HepG2 (cell line): Measurements from ENCODE around the gene RASD2. TPM values are rescaled to one million over a fixed set of nuclear protein-coding genes. Genes with fewer than 3 reads are reported as not detected.

Source experiments
- ATAC-seq: fragments of 200-7000 bp; cut with Tn5 transposase; 3 replicates; pipeline ENCODE4 v1.9.1; 2020; ENCODE audit warnings: mild to moderate bottlenecking, moderate library complexity
- BruUV-seq: library from RNA; stranded (reverse); fragments of 400-500 nt; replicated peaks from 2 replicates; lab custom pipeline; 2021; lab: Mats Ljungman, UMichigan
- CTCF ChIA-PET: fragments of 300-600 bp; formaldehyde crosslinking; extraction: SDS; loops from one replicate; lab custom pipeline; 2021; ENCODE audit warnings: low total read pairs, inconsistent platforms, low intra/inter-chr PET ratio; lab: Yijun Ruan, JAX
- POLR2A ChIA-PET: fragments of 350-600 bp; sonication (Branson Sonifier 250); formaldehyde crosslinking; loops from one replicate; lab custom pipeline; 2020; ENCODE audit warnings: antibody characterized with exemption, inconsistent platforms; lab: Yijun Ruan, JAX
- DNase-seq: peaks from one replicate; pipeline ENCODE4 v3.0.0-alpha.2; 2015; ENCODE audit warnings: low spot score
- FAIRE-seq: peaks from 3 replicates; lab custom pipeline; 2011; peaks lifted over from hg19 to GRCh38; lab: Jason Lieb, UNC
- H2AFZ ChIP-seq: one replicate; pipeline ENCODE4 v1.6.1; 2011; ENCODE audit warnings: low read length, inconsistent platforms
- H3K27ac ChIP-seq: fragments of 300-600 bp; 3 replicates; pipeline ENCODE4 v1.8.0; 2011; ENCODE audit warnings: mixed run types, mild to moderate bottlenecking, mixed read lengths, low read length, inconsistent platforms; ENCODE audit not compliant: insufficient read depth; ENCODE audit errors: extremely low read length
- H3K27me3 ChIP-seq, 2 experiments: fragments of 200-600 bp in 1 of 2; 2 replicates in 1 of 2; 3 replicates in 1 of 2; pipeline versions ENCODE4 v1.6.0 to v1.8.0; 2011; ENCODE audit warnings: low read length in 2 of 2, mild to moderate bottlenecking in 2 of 2, moderate library complexity in 2 of 2, inconsistent platforms in 1 of 2; ENCODE audit not compliant: insufficient read depth in 2 of 2, control insufficient read depth in 1 of 2
- H3K36me3 ChIP-seq, 2 experiments: fragments of 200-600 bp in 1 of 2; replicated peaks in 1 of 2; 2 replicates in 1 of 2; 3 replicates in 1 of 2; pipeline versions ENCODE4 v1.5.1 to v1.8.0; 2011; ENCODE audit warnings: low read length in 2 of 2, inconsistent platforms in 1 of 2; ENCODE audit not compliant: insufficient read depth in 2 of 2, control insufficient read depth in 1 of 2
- H3K4me1 ChIP-seq: 2 replicates; pipeline ENCODE4 v1.5.1; 2012; ENCODE audit warnings: low read length, inconsistent platforms; ENCODE audit not compliant: insufficient read depth
- H3K4me2 ChIP-seq: 2 replicates; pipeline ENCODE4 v1.6.0; 2011; ENCODE audit warnings: low read depth, low read length, inconsistent platforms
- H3K4me3 ChIP-seq, 3 experiments: fragments of 200-600 bp in 1 of 3; sonication (generic), shearing (Covaris generic) in 1 of 3; replicated peaks in 1 of 3; 2 replicates each; pipeline ENCODE4 v1.5.1; 2011 to 2016; ENCODE audit warnings: low read length in 3 of 3, inconsistent platforms in 2 of 3, low read depth in 2 of 3, mild to moderate bottlenecking in 2 of 3, control low read depth in 1 of 3, mixed read lengths in 1 of 3; ENCODE audit not compliant: insufficient read depth in 1 of 3
- H3K79me2 ChIP-seq: one replicate; pipeline ENCODE4 v1.6.1; 2011; ENCODE audit warnings: low read length, inconsistent platforms; ENCODE audit not compliant: insufficient read depth
- H3K9ac ChIP-seq: 2 replicates; pipeline ENCODE4 v1.6.0; 2011; ENCODE audit warnings: mild to moderate bottlenecking, low read depth, low read length, inconsistent platforms; ENCODE audit not compliant: insufficient read depth
- H3K9me3 ChIP-seq: 2 replicates; pipeline ENCODE4 v1.5.1; 2012; ENCODE audit warnings: mild to moderate bottlenecking, low read length
- H4K20me1 ChIP-seq: 2 replicates; pipeline ENCODE4 v1.6.0; 2011; ENCODE audit warnings: inconsistent platforms, mild to moderate bottlenecking, low read length, moderate library complexity; ENCODE audit not compliant: insufficient read depth
- CERS6 ChIP-seq: sonication (generic); formaldehyde crosslinking; IDR thresholded peaks from 2 replicates; pipeline ENCODE4 v1.5.0; 2020; ENCODE audit warnings: missing genetic modification reagents
- DDIT3 ChIP-seq: sonication (generic); formaldehyde crosslinking; IDR thresholded peaks from 2 replicates; pipeline ENCODE4 v1.4.0; 2020; ENCODE audit warnings: mild to moderate bottlenecking, missing genetic modification reagents
- HCFC1 ChIP-seq: fragments of 150-350 bp; IDR thresholded peaks from 2 replicates; pipeline ENCODE4 v1.6.1; 2014; ENCODE audit warnings: low read depth, low read length
- HDAC1 ChIP-seq: sonication (generic); formaldehyde crosslinking; IDR thresholded peaks from 2 replicates; pipeline ENCODE4 v1.5.1; 2020; ENCODE audit warnings: mild to moderate bottlenecking, missing genetic modification reagents
- HOXA3 ChIP-seq: sonication (generic); formaldehyde crosslinking; IDR thresholded peaks from 2 replicates; pipeline ENCODE4 v1.5.0; 2020; ENCODE audit warnings: missing genetic modification reagents
- MYPOP ChIP-seq: sonication (generic); formaldehyde crosslinking; IDR thresholded peaks from 2 replicates; pipeline ENCODE4 v1.8.1; 2023; ENCODE audit warnings: mild to moderate bottlenecking, moderate library complexity, missing genetic modification reagents
- NR1H2 ChIP-seq: sonication (generic); formaldehyde crosslinking; IDR thresholded peaks from 2 replicates; pipeline ENCODE4 v1.8.1; 2022; ENCODE audit warnings: low read depth, missing genetic modification reagents, borderline replicate concordance
- NRL ChIP-seq: sonication (generic); formaldehyde crosslinking; IDR thresholded peaks from 2 replicates; pipeline ENCODE4 v1.5.0; 2020; ENCODE audit warnings: missing genetic modification reagents, mild to moderate bottlenecking, moderate library complexity, borderline replicate concordance
- PAF1 ChIP-seq: IDR thresholded peaks from 2 replicates; pipeline ENCODE4 v1.6.1; 2016; ENCODE audit warnings: missing genetic modification reagents, missing compliant biosample characterization
- SATB2 ChIP-seq: sonication (generic); formaldehyde crosslinking; IDR thresholded peaks from 2 replicates; pipeline ENCODE4 v1.5.0; 2020; ENCODE audit warnings: missing genetic modification reagents
- SIN3A ChIP-seq: IDR thresholded peaks from 2 replicates; pipeline ENCODE4 v1.6.1; 2011; ENCODE audit warnings: low read depth, mild to moderate bottlenecking, control low read depth, low read length, borderline replicate concordance
- SMAD1 ChIP-seq: sonication (generic); formaldehyde crosslinking; IDR thresholded peaks from 2 replicates; pipeline ENCODE4 v1.4.0; 2020; ENCODE audit warnings: missing genetic modification reagents, low read depth, mild to moderate bottlenecking, borderline replicate concordance
- SRSF9 ChIP-seq: fragments of 200-400 bp; formaldehyde crosslinking; IDR thresholded peaks from 2 replicates; pipeline ENCODE4 v1.6.1; 2018; ENCODE audit warnings: borderline replicate concordance, mild to moderate bottlenecking, low read depth, low read length; ENCODE audit not compliant: insufficient read depth, poor library complexity, severe bottlenecking
- U2AF1 ChIP-seq: fragments of 200-400 bp; formaldehyde crosslinking; optimal IDR thresholded peaks from 2 replicates; pipeline ENCODE3; 2017; ENCODE audit warnings: mild to moderate bottlenecking, low read depth, low read length
- ZBTB49 ChIP-seq: sonication (generic); formaldehyde crosslinking; IDR thresholded peaks from 2 replicates; pipeline ENCODE4 v1.4.0; 2020; ENCODE audit warnings: missing genetic modification reagents, borderline replicate concordance
- ZNF160 ChIP-seq: sonication (generic); formaldehyde crosslinking; IDR thresholded peaks from 2 replicates; pipeline ENCODE4 v1.8.0; 2022; ENCODE audit warnings: mild to moderate bottlenecking, inconsistent platforms, missing genetic modification reagents
- ZNF446 ChIP-seq: sonication (generic); formaldehyde crosslinking; IDR thresholded peaks from 2 replicates; pipeline ENCODE4 v1.5.0; 2020; ENCODE audit warnings: mild to moderate bottlenecking, missing genetic modification reagents
- ZNF746 ChIP-seq: sonication (generic); formaldehyde crosslinking; IDR thresholded peaks from 2 replicates; pipeline ENCODE4 v1.8.0; 2022; ENCODE audit warnings: mild to moderate bottlenecking, missing genetic modification reagents
- ZNF75D ChIP-seq: sonication (generic); formaldehyde crosslinking; IDR thresholded peaks from 2 replicates; pipeline ENCODE4 v1.8.1; 2023; ENCODE audit warnings: missing genetic modification reagents, mild to moderate bottlenecking, borderline replicate concordance
- ZSCAN20 ChIP-seq: sonication (generic); formaldehyde crosslinking; IDR thresholded peaks from 2 replicates; pipeline ENCODE4 v1.4.0; 2020; ENCODE audit warnings: missing genetic modification reagents, mild to moderate bottlenecking, borderline replicate concordance
- WGBS: methylation state at CpG from one replicate; pipeline ENCODE4 v1.1.6; 2017; ENCODE audit warnings: low lambda C conversion rate; 5-methylcytosine and 5-hydroxymethylcytosine counted together
- in situ Hi-C: cut with HindIII; loops from 2 replicates; pipeline ENCODE4 v1.10.0; 2017; ENCODE audit warnings: low pct_unique_long_range_greater_than_20kb; ENCODE audit not compliant: extremely low pct_ligation_motif_present
- intact Hi-C: fragments of 100-400 bp; cut with micrococcal nuclease; formaldehyde crosslinking; loops from one replicate; pipeline ENCODE4 v1.10.0; 2022; ENCODE audit not compliant: unreplicated experiment
- polyA plus RNA-seq, 8 experiments: library from polyadenylated mRNA; depleted of rRNA in 3 of 8; stranded (reverse) in 7 of 8; unstranded in 1 of 8; fragments of >200 nt; fragmentation: Illumina TruSeq in 4 of 8; extraction: Trizol in 4 of 8; gene quantifications; 2 replicates each; pipeline versions ENCODE4 v1.2.1 to v1.2.3, GENCODE V29; 2011 to 2016; ENCODE audit warnings: low read depth in 4 of 8, missing spikeins in 1 of 8, mixed read lengths in 1 of 8; ENCODE audit not compliant: insufficient read depth in 1 of 8
- total RNA-seq, 5 experiments: library from RNA; depleted of rRNA; stranded (reverse); fragments of >200 nt; fragmentation: Illumina TruSeq; extraction: Trizol; gene quantifications; 2 replicates each; pipeline ENCODE4 v1.2.3, GENCODE V29; 2016; ENCODE audit warnings: low read depth in 1 of 5

Gene RASD2
- total and polyA plus RNA-seq, 2 of the 13 experiments (the other 11 are each of a cell fraction or from before 2014, with no cell fraction given) = not detected

- TF ChIP-seq ZNF160 (CRISPR knock-in tag) (no peak), NRL (CRISPR knock-in tag) (no peak), HDAC1 (no peak), HCFC1 (no peak), HOXA3 (no peak), CERS6 (CRISPR knock-in tag) (no peak), ZNF75D (no peak), SATB2 (CRISPR knock-in tag) (no peak), PAF1 (no peak), ZSCAN20 (CRISPR knock-in tag) (no peak), DDIT3 (CRISPR knock-in tag) (no peak), SRSF9 (no peak), SMAD1 (CRISPR knock-in tag) (no peak), SIN3A (no peak), ZBTB49 (CRISPR knock-in tag) (no peak), U2AF1 (no peak), ZNF446 (CRISPR knock-in tag) (no peak), MYPOP (CRISPR knock-in tag) (no peak), NR1H2 (CRISPR knock-in tag) (no peak), ZNF746 (CRISPR knock-in tag) (no peak)
- Histone ChIP-seq H3K36me3 (no peaks in the 10 kb centered on the region), H3K4me3 (no peak overlapping the region), H4K20me1 (no peaks in the 10 kb centered on the region), H3K27me3 (peaks cover 0 to 19% of the 10 kb centered on the region in 2 experiments; a peak in 3 of 5 replicates), H3K79me2 (no peaks in the 10 kb centered on the region), H3K9ac (no peak overlapping the region), H3K27ac (no peak overlapping the region), H3K4me2 (no peak overlapping the region), H3K4me1 (no peaks in the 10 kb centered on the region), H3K9me3 (no peaks in the 10 kb centered on the region), H2AFZ (no peak overlapping the region)
- FAIRE-seq (no peak), ATAC-seq (no peak), DNase-seq (no peak)
- intact Hi-C loops = no loop called here
- in situ Hi-C loops = no loop called here
- no TSS peak for BruUV-seq
- WGBS = 5% methylated on average over 6 of the region's 6 CpGs
- CTCF ChIA-PET = no interaction called here
- POLR2A ChIA-PET = no interaction called here
These were observed 43.8 kb upstream of the RASD2 start for GRCh38 chr22:35496768-35497312.
